GM06990 (cell line): ENCODE data around the gene ANXA1.

ENCODE experiments used
- DNase-seq: peaks from one replicate; pipeline ENCODE4 v3.0.0-alpha.2; 2011; ENCODE audit not compliant: insufficient read length; ENCODE audit errors: extremely low read depth
- H3K27me3 ChIP-seq: replicated peaks from 2 replicates; pipeline ENCODE4 v1.6.0; 2011; ENCODE audit warnings: low read length; ENCODE audit not compliant: control insufficient read depth, insufficient read depth
- H3K36me3 ChIP-seq: 2 replicates; pipeline ENCODE4 v1.5.1; 2011; ENCODE audit warnings: low read length; ENCODE audit not compliant: control insufficient read depth, insufficient read depth
- H3K4me3 ChIP-seq: replicated peaks from 2 replicates; pipeline ENCODE4 v1.5.1; 2011; ENCODE audit warnings: low read depth, mild to moderate bottlenecking, control low read depth, low read length
- TF ChIP-seq, protein P1 (sequence below): IDR thresholded peaks from 2 replicates; pipeline ENCODE4 v1.5.1; 2011; ENCODE audit warnings: low read length, control low read depth, mild to moderate bottlenecking, inconsistent platforms; ENCODE audit not compliant: insufficient read depth, poor library complexity, severe bottlenecking

ANXA1 gene

GRCh38 chr9:73202980-73203379 lies 51.3 kb downstream of the ANXA1 start:
- H3K27me3 ChIP-seq = no peaks in the 10 kb centered on the region
- no peaks in the 10 kb centered on the region for H3K36me3 ChIP-seq
- no peak overlapping the region for H3K4me3 ChIP-seq
- TF ChIP-seq, protein P1, sequence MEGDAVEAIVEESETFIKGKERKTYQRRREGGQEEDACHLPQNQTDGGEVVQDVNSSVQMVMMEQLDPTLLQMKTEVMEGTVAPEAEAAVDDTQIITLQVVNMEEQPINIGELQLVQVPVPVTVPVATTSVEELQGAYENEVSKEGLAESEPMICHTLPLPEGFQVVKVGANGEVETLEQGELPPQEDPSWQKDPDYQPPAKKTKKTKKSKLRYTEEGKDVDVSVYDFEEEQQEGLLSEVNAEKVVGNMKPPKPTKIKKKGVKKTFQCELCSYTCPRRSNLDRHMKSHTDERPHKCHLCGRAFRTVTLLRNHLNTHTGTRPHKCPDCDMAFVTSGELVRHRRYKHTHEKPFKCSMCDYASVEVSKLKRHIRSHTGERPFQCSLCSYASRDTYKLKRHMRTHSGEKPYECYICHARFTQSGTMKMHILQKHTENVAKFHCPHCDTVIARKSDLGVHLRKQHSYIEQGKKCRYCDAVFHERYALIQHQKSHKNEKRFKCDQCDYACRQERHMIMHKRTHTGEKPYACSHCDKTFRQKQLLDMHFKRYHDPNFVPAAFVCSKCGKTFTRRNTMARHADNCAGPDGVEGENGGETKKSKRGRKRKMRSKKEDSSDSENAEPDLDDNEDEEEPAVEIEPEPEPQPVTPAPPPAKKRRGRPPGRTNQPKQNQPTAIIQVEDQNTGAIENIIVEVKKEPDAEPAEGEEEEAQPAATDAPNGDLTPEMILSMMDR = no peak
- DNase-seq = no peak

- TF ChIP-seq, protein P1 = no peak
- H3K36me3 ChIP-seq = no peaks in the 10 kb centered on the region
- H3K27me3 ChIP-seq = no peaks in the 10 kb centered on the region
- no peak overlapping the region for H3K4me3 ChIP-seq
- DNase-seq = no peak
Observed at GRCh38 chr9:73204936-73205335, 53.3 kb downstream of the ANXA1 start.

- no peaks in the 10 kb centered on the region for H3K36me3 ChIP-seq
- H3K27me3 ChIP-seq = no peaks in the 10 kb centered on the region
- TF ChIP-seq, protein P1 = no peak
- H3K4me3 ChIP-seq = no peak overlapping the region
- DNase-seq = no peak
Observed at GRCh38 chr9:73206851-73207250, 55.2 kb downstream of the ANXA1 start.

DNA sequence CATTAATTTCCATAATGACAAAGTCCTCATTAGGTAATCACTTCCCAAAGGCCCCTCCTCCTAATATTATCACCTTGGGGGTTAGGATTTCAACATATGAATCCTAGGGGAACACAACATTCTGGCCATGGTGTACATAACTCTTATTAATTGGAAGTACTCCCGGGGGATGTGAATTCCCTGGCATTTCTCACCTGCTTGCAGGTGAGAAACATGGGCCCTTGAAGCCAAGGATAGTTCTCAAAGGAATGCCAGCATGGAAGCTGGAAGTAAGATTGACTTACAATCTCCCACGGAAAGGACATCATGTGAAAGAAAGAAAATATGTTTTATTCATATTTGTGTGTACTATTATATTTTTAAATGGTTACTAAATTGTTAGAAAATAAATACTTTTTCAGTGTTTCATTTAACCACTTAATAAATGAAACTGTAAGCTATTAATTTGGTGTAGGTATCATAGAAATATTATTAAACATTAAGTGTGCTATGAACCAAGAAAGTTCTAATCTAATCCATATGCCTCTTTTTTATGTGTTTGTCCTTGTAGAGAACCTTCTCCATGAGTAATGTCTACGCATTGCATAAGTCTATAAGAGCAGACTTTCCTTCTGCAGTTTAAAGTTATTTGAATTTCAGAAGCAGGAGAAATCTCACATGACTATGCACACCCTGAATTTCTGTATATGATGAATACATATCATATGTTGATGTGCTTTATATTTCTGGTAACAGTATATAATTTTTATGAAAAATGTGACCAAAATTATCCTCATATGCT lies 59.4 kb downstream of the ANXA1 start:
- TF ChIP-seq, protein P1 = no peak
- H3K36me3 ChIP-seq = no peaks in the 10 kb centered on the region
- no peak overlapping the region for H3K4me3 ChIP-seq
- H3K27me3 ChIP-seq = no peaks in the 10 kb centered on the region
- no peak for DNase-seq

DNA sequence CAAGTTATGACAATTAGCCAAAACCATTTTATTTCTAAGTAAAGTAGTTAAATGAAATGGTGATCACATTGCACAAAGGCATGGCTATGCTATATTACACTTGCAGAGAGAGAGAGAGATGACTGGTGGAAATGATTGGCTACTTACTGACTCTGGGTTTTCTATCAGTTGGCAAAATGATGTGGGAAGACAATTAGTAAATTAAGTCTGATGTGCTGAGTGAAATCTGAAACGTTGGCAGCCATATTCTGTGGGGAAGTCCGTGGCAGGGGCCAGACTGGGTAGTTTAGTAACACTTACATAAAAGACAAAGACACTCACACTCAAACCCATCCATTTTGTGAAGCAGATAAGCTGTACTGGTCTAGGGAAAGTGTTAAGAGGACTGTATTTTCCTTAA lies 61.6 kb downstream of the ANXA1 start:
- Histone ChIP-seq H3K4me3 (no peak overlapping the region), H3K36me3 (no peaks in the 10 kb centered on the region), H3K27me3 (no peaks in the 10 kb centered on the region)
- no peak for DNase-seq
- TF ChIP-seq, protein P1 = no peak
